H1 (cell line): Measurements from ENCODE around the gene MEIS2. TPM values are rescaled to one million over a fixed set of nuclear protein-coding genes. Genes with fewer than 3 reads are reported as not detected.

Experiments used
- CBX5 ChIP-seq: fragments of 300-800, 300-1000 bp; sonication (generic); IDR thresholded peaks from 2 replicates; pipeline ENCODE4 v1.7.1; 2016; ENCODE audit warnings: antibody characterized with exemption, low read length, low read depth
- EP300 ChIP-seq, 2 experiments: IDR thresholded peaks; 1 replicate in 1 of 2; 2 replicates in 1 of 2; pipeline ENCODE4 v1.6.1; 2011 to 2012; ENCODE audit warnings: low read depth in 2 of 2, low read length in 2 of 2, mild to moderate bottlenecking in 2 of 2, borderline replicate concordance in 1 of 2, inconsistent platforms in 1 of 2, moderate library complexity in 1 of 2
- POLR2AphosphoS5 ChIP-seq: IDR thresholded peaks from 2 replicates; pipeline ENCODE4 v1.6.1; 2011; ENCODE audit warnings: low read depth, low read length
- RAD21 ChIP-seq, 2 experiments: IDR thresholded peaks in 1 of 2; conservative IDR thresholded peaks in 1 of 2; 2 replicates each; pipeline ENCODE4 v1.6.1; 2011; ENCODE audit warnings: low read depth in 2 of 2, low read length in 2 of 2, improper control_type of control experiment in 1 of 2, inconsistent platforms in 1 of 2, mild to moderate bottlenecking in 1 of 2, moderate library complexity in 1 of 2
- SIX5 ChIP-seq: IDR thresholded peaks from 2 replicates; pipeline ENCODE4 v1.6.1; 2011; ENCODE audit warnings: mild to moderate bottlenecking, low read depth, low read length
- polyA plus RNA-seq, 7 experiments: library from polyadenylated mRNA; depleted of rRNA in 3 of 7; stranded (reverse) in 5 of 7; unstranded in 2 of 7; fragments of >200 nt in 5 of 7; fragments of 200-250 nt in 2 of 7; gene quantifications; 1 replicate in 5 of 7; 2 replicates in 1 of 7; 4 replicates in 1 of 7; pipeline versions ENCODE4 v1.2.1 to v1.2.3, GENCODE V29; 2011 to 2013; ENCODE audit warnings: missing spikeins in 2 of 7, mixed read lengths in 2 of 7
- total RNA-seq: library from RNA; stranded (reverse); fragmentation: NEBNext Ultra II Directional; extraction: Animal tissue kit (Norgen Biotek cat#: 25700); gene quantifications from 2 replicates; pipeline ENCODE4 v1.2.1, GENCODE V29; 2021
- TF ChIP-seq, protein P1 (sequence below): fragments of 300-600 bp; sonication (generic); IDR thresholded peaks from 2 replicates; pipeline ENCODE4 v1.7.1; 2012; ENCODE audit warnings: low read length, moderate library complexity, mild to moderate bottlenecking, inconsistent platforms; ENCODE audit not compliant: insufficient replicate concordance
- TF ChIP-seq, protein P2 (sequence below), 3 experiments: IDR thresholded peaks; 1 replicate in 2 of 3; 2 replicates in 1 of 3; pipeline versions ENCODE4 v1.5.1 to v1.6.1; 2011; ENCODE audit warnings: low read length in 3 of 3, mild to moderate bottlenecking in 3 of 3, inconsistent platforms in 2 of 3, low read depth in 1 of 3, moderate library complexity in 1 of 3; ENCODE audit not compliant: insufficient read depth in 1 of 3; ENCODE audit errors: control extremely low read depth in 1 of 3

MEIS2 gene
- total and polyA plus RNA-seq, 2 of the 8 experiments (the other 6 are each of a cell fraction or from before 2014, with no cell fraction given) = 0.22 to 1.2 TPM

GRCh38 chr15:37148714-37149113, 48.4 kb upstream of the MEIS2 start (continued):
- TF ChIP-seq, protein P1, sequence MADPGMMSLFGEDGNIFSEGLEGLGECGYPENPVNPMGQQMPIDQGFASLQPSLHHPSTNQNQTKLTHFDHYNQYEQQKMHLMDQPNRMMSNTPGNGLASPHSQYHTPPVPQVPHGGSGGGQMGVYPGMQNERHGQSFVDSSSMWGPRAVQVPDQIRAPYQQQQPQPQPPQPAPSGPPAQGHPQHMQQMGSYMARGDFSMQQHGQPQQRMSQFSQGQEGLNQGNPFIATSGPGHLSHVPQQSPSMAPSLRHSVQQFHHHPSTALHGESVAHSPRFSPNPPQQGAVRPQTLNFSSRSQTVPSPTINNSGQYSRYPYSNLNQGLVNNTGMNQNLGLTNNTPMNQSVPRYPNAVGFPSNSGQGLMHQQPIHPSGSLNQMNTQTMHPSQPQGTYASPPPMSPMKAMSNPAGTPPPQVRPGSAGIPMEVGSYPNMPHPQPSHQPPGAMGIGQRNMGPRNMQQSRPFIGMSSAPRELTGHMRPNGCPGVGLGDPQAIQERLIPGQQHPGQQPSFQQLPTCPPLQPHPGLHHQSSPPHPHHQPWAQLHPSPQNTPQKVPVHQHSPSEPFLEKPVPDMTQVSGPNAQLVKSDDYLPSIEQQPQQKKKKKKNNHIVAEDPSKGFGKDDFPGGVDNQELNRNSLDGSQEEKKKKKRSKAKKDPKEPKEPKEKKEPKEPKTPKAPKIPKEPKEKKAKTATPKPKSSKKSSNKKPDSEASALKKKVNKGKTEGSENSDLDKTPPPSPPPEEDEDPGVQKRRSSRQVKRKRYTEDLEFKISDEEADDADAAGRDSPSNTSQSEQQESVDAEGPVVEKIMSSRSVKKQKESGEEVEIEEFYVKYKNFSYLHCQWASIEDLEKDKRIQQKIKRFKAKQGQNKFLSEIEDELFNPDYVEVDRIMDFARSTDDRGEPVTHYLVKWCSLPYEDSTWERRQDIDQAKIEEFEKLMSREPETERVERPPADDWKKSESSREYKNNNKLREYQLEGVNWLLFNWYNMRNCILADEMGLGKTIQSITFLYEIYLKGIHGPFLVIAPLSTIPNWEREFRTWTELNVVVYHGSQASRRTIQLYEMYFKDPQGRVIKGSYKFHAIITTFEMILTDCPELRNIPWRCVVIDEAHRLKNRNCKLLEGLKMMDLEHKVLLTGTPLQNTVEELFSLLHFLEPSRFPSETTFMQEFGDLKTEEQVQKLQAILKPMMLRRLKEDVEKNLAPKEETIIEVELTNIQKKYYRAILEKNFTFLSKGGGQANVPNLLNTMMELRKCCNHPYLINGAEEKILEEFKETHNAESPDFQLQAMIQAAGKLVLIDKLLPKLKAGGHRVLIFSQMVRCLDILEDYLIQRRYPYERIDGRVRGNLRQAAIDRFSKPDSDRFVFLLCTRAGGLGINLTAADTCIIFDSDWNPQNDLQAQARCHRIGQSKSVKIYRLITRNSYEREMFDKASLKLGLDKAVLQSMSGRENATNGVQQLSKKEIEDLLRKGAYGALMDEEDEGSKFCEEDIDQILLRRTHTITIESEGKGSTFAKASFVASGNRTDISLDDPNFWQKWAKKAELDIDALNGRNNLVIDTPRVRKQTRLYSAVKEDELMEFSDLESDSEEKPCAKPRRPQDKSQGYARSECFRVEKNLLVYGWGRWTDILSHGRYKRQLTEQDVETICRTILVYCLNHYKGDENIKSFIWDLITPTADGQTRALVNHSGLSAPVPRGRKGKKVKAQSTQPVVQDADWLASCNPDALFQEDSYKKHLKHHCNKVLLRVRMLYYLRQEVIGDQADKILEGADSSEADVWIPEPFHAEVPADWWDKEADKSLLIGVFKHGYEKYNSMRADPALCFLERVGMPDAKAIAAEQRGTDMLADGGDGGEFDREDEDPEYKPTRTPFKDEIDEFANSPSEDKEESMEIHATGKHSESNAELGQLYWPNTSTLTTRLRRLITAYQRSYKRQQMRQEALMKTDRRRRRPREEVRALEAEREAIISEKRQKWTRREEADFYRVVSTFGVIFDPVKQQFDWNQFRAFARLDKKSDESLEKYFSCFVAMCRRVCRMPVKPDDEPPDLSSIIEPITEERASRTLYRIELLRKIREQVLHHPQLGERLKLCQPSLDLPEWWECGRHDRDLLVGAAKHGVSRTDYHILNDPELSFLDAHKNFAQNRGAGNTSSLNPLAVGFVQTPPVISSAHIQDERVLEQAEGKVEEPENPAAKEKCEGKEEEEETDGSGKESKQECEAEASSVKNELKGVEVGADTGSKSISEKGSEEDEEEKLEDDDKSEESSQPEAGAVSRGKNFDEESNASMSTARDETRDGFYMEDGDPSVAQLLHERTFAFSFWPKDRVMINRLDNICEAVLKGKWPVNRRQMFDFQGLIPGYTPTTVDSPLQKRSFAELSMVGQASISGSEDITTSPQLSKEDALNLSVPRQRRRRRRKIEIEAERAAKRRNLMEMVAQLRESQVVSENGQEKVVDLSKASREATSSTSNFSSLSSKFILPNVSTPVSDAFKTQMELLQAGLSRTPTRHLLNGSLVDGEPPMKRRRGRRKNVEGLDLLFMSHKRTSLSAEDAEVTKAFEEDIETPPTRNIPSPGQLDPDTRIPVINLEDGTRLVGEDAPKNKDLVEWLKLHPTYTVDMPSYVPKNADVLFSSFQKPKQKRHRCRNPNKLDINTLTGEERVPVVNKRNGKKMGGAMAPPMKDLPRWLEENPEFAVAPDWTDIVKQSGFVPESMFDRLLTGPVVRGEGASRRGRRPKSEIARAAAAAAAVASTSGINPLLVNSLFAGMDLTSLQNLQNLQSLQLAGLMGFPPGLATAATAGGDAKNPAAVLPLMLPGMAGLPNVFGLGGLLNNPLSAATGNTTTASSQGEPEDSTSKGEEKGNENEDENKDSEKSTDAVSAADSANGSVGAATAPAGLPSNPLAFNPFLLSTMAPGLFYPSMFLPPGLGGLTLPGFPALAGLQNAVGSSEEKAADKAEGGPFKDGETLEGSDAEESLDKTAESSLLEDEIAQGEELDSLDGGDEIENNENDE = no peak
- TF ChIP-seq, protein P2, sequence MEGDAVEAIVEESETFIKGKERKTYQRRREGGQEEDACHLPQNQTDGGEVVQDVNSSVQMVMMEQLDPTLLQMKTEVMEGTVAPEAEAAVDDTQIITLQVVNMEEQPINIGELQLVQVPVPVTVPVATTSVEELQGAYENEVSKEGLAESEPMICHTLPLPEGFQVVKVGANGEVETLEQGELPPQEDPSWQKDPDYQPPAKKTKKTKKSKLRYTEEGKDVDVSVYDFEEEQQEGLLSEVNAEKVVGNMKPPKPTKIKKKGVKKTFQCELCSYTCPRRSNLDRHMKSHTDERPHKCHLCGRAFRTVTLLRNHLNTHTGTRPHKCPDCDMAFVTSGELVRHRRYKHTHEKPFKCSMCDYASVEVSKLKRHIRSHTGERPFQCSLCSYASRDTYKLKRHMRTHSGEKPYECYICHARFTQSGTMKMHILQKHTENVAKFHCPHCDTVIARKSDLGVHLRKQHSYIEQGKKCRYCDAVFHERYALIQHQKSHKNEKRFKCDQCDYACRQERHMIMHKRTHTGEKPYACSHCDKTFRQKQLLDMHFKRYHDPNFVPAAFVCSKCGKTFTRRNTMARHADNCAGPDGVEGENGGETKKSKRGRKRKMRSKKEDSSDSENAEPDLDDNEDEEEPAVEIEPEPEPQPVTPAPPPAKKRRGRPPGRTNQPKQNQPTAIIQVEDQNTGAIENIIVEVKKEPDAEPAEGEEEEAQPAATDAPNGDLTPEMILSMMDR (IDR thresholded peaks at IDR 0.05; ENCODE audit: control extremely low read depth in 1 of 3, insufficient read depth in 1 of 3, low read depth in 1 of 3, low read length in 3 of 3) = no peak
- TF ChIP-seq SIX5 = no peak
- no peak for TF ChIP-seq RAD21 (IDR thresholded peaks at IDR 0.05 in 1 of 2, conservative IDR thresholded peaks at IDR 0.05 in 1 of 2; ENCODE audit: low read depth in 2 of 2, low read length in 2 of 2)
- no peak for TF ChIP-seq POLR2AphosphoS5
- no peak for TF ChIP-seq CBX5
- no peak for TF ChIP-seq EP300 (IDR thresholded peaks at IDR 0.05; ENCODE audit: borderline replicate concordance in 1 of 2, low read depth in 2 of 2, low read length in 2 of 2)
- TF ChIP-seq, all 59 proteins: peak for 0
